ENCODE results near the gene HNRNPA3.
A peak's percentile ranks its signal among the peaks of the same experiment; 100 is the strongest.
"Not testable (repeated sequence)": the region's sequence is repeated elsewhere in the genome, so short reads cannot be mapped to it uniquely, and the experiment has no call there.

HNRNPA3 gene

GRCh38 chr2:177232098-177232704 lies 19.6 kb downstream of the HNRNPA3 start:
- DNase-seq (ENCODE audit: low spot score), result no peak

- no peak for DNase-seq (ENCODE audit: low spot score)
Observed at GRCh38 chr2:177234267-177234666, 21.7 kb downstream of the HNRNPA3 start.

- no peak for DNase-seq (ENCODE audit: low spot score)
Observed at GRCh38 chr2:177235855-177236437, 23.4 kb downstream of the HNRNPA3 start.

GRCh38 chr2:177237932-177238331 lies 25.3 kb downstream of the HNRNPA3 start:
- no peak for DNase-seq (ENCODE audit: low spot score)

- DNase-seq (ENCODE audit: low spot score), result no peak
Observed at GRCh38 chr2:177239053-177239452, 26.5 kb downstream of the HNRNPA3 start.

- DNase-seq (ENCODE audit: low spot score), result peak; percentile 90
Observed at GRCh38 chr2:177239932-177240630, 27.5 kb downstream of the HNRNPA3 start.

- DNase-seq (ENCODE audit: low spot score), result no peak
Observed at GRCh38 chr2:177241711-177242120, 29.1 kb downstream of the HNRNPA3 start.

GRCh38 chr2:177242121-177242987 lies 29.8 kb downstream of the HNRNPA3 start:
- peak; percentile 39 for DNase-seq (ENCODE audit: low spot score)

GRCh38 chr2:177243073-177243472 lies 30.5 kb downstream of the HNRNPA3 start:
- DNase-seq (ENCODE audit: low spot score), result no peak

GRCh38 chr2:177243476-177243875 lies 30.9 kb downstream of the HNRNPA3 start:
- no peak for DNase-seq (ENCODE audit: low spot score)

GRCh38 chr2:177244244-177244771 lies 31.7 kb downstream of the HNRNPA3 start:
- no peak for DNase-seq (ENCODE audit: low spot score)

- DNase-seq (ENCODE audit: low spot score), result no peak
Observed at GRCh38 chr2:177245010-177245422, 32.4 kb downstream of the HNRNPA3 start.

- DNase-seq (ENCODE audit: low spot score), result no peak
Observed at GRCh38 chr2:177246000-177246399, 33.4 kb downstream of the HNRNPA3 start.

- DNase-seq (ENCODE audit: low spot score), result not testable (repeated sequence)
Observed at GRCh38 chr2:177246523-177247030, 34.0 kb downstream of the HNRNPA3 start.

GRCh38 chr2:177247693-177248262 lies 35.2 kb downstream of the HNRNPA3 start:
- no peak for DNase-seq (ENCODE audit: low spot score)

GRCh38 chr2:177249038-177249437 lies 36.4 kb downstream of the HNRNPA3 start:
- no peak for DNase-seq (ENCODE audit: low spot score)

GRCh38 chr2:177250461-177250860 lies 37.9 kb downstream of the HNRNPA3 start:
- DNase-seq (ENCODE audit: low spot score), result no peak

- DNase-seq (ENCODE audit: low spot score), result no peak
Observed at GRCh38 chr2:177251165-177251542, 38.6 kb downstream of the HNRNPA3 start.

GRCh38 chr2:177252808-177253531 lies 40.4 kb downstream of the HNRNPA3 start:
- DNase-seq (ENCODE audit: low spot score), result no peak

- no peak for DNase-seq (ENCODE audit: low spot score)
Observed at GRCh38 chr2:177253704-177254103, 41.1 kb downstream of the HNRNPA3 start.

All from cerebellar cortex (tissue), 1 donor.